GM12801 (cell line): ENCODE data around the gene RPL10A.

Experiments
- TF ChIP-seq, protein P1 (sequence below): IDR thresholded peaks from one replicate; pipeline ENCODE4 v1.5.1; 2011; ENCODE audit warnings: control low read depth; ENCODE audit not compliant: insufficient read length; ENCODE audit errors: extremely low read depth

Gene RPL10A

DNA sequence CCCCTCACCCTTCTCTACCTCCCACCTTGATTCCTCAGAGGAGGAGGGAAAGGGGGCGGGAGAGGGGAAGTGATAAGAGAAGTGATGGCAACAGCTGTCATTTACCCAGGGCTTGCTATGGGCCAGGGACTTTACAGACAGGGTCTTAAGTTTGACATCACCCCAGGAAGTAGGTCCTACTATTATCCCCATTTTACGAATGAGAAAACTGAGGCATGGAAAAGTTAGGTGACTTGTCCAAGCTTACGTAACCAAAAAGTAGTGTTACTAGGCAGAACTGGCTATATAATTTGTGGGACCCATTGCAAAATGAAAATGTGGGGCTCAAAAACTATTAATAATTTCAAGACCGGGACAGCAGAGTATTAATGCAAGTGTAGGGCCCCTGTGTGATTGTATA is 26.6 kb upstream of the RPL10A start:
- TF ChIP-seq, protein P1, sequence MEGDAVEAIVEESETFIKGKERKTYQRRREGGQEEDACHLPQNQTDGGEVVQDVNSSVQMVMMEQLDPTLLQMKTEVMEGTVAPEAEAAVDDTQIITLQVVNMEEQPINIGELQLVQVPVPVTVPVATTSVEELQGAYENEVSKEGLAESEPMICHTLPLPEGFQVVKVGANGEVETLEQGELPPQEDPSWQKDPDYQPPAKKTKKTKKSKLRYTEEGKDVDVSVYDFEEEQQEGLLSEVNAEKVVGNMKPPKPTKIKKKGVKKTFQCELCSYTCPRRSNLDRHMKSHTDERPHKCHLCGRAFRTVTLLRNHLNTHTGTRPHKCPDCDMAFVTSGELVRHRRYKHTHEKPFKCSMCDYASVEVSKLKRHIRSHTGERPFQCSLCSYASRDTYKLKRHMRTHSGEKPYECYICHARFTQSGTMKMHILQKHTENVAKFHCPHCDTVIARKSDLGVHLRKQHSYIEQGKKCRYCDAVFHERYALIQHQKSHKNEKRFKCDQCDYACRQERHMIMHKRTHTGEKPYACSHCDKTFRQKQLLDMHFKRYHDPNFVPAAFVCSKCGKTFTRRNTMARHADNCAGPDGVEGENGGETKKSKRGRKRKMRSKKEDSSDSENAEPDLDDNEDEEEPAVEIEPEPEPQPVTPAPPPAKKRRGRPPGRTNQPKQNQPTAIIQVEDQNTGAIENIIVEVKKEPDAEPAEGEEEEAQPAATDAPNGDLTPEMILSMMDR: no peak

DNA sequence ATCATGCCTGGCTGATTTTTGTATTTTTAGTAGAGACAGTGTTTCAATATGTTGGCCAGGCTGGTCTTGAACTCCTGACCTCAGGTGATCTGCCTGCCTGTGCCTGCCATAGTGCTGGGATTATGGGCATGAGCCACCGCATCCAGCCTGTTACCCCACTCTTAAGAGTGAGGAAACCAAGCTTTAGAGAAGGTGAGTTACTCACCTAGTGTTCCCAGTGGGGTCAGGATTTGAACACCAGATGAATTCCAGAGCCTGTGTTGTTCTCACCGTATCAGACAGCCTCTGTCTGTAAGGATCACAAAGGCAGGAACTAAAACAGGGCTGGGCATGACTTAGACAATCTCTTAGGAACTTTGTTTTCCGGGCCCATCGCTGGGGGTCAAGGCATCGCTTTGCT is 25.5 kb upstream of the RPL10A start:
- TF ChIP-seq, protein P1: no peak

DNA sequence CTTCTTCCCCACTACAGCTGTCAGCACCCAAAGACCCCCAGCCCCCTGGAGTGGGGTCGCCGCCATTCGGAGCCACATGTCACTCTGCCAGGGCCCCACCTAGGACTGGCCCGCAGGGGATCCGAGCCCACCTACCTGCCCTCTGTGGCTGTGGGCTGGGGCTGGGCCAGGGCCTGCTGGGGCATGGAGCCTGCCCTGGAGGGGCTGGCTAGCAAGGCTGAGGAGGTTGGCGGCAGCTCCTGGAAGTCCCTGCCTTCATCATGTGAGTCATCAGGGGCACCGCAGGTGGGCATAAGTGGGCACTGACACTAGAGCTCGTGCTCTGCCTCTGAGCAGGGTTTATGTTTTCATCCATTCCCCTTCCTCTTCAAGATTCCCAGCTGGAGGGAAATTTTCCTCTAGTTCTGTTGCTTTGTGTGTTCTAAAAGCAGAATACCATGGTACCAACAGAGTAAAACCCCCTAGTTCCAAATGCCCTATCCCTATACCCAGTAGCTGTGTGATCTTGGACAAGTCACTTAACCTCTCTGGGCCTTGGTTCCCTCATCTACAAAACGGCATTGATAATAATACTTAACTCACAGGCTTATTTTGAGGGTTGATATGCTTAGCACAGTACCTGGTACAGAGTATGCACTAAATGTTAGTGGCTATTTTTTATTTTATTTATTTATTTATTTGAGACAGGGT is 24.7 kb upstream of the RPL10A start:
- TF ChIP-seq, protein P1: no peak

DNA sequence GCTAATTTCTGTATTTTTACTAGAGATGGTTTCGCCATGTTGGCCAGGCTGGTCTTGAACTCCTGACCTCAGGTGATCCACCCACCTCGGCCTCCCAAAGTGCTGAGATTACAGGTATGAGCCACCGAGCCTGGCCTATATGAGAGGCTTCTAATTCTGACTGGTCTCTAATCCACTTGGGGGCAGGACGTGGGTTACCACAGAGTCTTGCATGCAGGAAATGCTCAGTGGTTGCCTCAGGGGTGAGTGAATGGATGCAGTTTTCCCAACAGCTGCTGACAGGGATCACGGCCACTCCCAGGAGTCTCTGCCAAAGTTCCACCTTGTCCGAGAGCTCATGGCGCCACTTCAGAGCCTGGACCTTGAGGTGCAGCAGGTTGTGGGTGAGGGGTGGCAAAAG is 22.5 kb upstream of the RPL10A start:
- TF ChIP-seq, protein P1: no peak

GRCh38 chr6:35448191-35448590 is 20.0 kb upstream of the RPL10A start:
- TF ChIP-seq, protein P1: no peak

GRCh38 chr6:35449287-35449881 is 18.8 kb upstream of the RPL10A start:
- TF ChIP-seq, protein P1: no peak

- TF ChIP-seq, protein P1: no peak
Observed at GRCh38 chr6:35451354-35452182, 16.6 kb upstream of the RPL10A start.
